H1 (cell line): ENCODE measurements around the gene CEP85L. TPM values are rescaled to one million over a fixed set of nuclear protein-coding genes. Genes with fewer than 3 reads are reported as not detected.

Source experiments
- EGR1 ChIP-seq: IDR thresholded peaks from 2 replicates; pipeline ENCODE4 v1.6.1; 2011; ENCODE audit warnings: low read depth, low read length, borderline replicate concordance
- JUN ChIP-seq: IDR thresholded peaks from 2 replicates; pipeline ENCODE4 v1.6.1; 2011; ENCODE audit warnings: low read depth, mild to moderate bottlenecking, improper control_type of control experiment, low read length
- JUND ChIP-seq: IDR thresholded peaks from 2 replicates; pipeline ENCODE4 v1.6.1; 2011; ENCODE audit warnings: mild to moderate bottlenecking, improper control_type of control experiment, low read length
- RFX5 ChIP-seq: IDR thresholded peaks from 2 replicates; pipeline ENCODE4 v1.6.1; 2011; ENCODE audit warnings: low read depth, low read length, improper control_type of control experiment, borderline replicate concordance
- polyA plus RNA-seq, 7 experiments: library from polyadenylated mRNA; depleted of rRNA in 3 of 7; stranded (reverse) in 5 of 7; unstranded in 2 of 7; fragments of >200 nt in 5 of 7; fragments of 200-250 nt in 2 of 7; gene quantifications; 1 replicate in 5 of 7; 2 replicates in 1 of 7; 4 replicates in 1 of 7; pipeline versions ENCODE4 v1.2.1 to v1.2.3, GENCODE V29; 2011 to 2013; ENCODE audit warnings: missing spikeins in 2 of 7, mixed read lengths in 2 of 7
- total RNA-seq: library from RNA; stranded (reverse); fragmentation: NEBNext Ultra II Directional; extraction: Animal tissue kit (Norgen Biotek cat#: 25700); gene quantifications from 2 replicates; pipeline ENCODE4 v1.2.1, GENCODE V29; 2021

The CEP85L gene
- total and polyA plus RNA-seq, 2 of the 8 experiments (the other 6 are each of a cell fraction or from before 2014, with no cell fraction given), result 3.2 to 27.6 TPM

DNA sequence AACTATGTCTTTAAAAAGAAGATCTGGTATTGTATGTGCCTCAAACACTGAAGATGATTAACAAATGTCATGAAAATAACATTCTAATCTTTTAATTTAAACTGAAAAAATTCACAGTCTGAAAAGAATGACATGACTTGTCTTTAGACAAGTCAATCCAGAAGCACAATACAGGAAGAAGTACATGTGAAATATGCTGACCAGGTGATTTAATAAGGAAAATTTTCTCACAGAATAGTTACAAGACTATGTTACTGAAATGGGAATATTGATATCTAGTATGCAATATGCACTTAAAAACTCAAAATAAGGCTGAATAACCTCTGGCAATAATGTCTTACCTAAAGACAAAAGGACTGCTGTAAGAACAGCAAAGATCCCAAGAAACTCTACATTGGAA, 13.1 kb downstream of the CEP85L start (continued):
- TF ChIP-seq JUN (no peak), RFX5 (no peak), EGR1 (no peak), JUND (no peak)
